H1 (cell line): ENCODE results near the gene TNNT1. TPM values are rescaled to one million over a fixed set of nuclear protein-coding genes. Genes with fewer than 3 reads are reported as not detected.

Experiments
- CREB1 ChIP-seq: IDR thresholded peaks from 2 replicates; pipeline ENCODE4 v1.6.1; 2012; ENCODE audit warnings: inconsistent platforms
- KDM4A ChIP-seq: IDR thresholded peaks from one replicate; pipeline ENCODE4 v1.7.1; 2012; ENCODE audit warnings: low read depth, mild to moderate bottlenecking, moderate library complexity, low read length, inconsistent platforms; ENCODE audit not compliant: severe bottlenecking
- polyA plus RNA-seq, 7 experiments: library from polyadenylated mRNA; depleted of rRNA in 3 of 7; stranded (reverse) in 5 of 7; unstranded in 2 of 7; fragments of >200 nt in 5 of 7; fragments of 200-250 nt in 2 of 7; gene quantifications; 1 replicate in 5 of 7; 2 replicates in 1 of 7; 4 replicates in 1 of 7; pipeline versions ENCODE4 v1.2.1 to v1.2.3, GENCODE V29; 2011 to 2013; ENCODE audit warnings: missing spikeins in 2 of 7, mixed read lengths in 2 of 7
- total RNA-seq: library from RNA; stranded (reverse); fragmentation: NEBNext Ultra II Directional; extraction: Animal tissue kit (Norgen Biotek cat#: 25700); gene quantifications from 2 replicates; pipeline ENCODE4 v1.2.1, GENCODE V29; 2021
- TF ChIP-seq, protein P1 (sequence below), 3 experiments: IDR thresholded peaks; 1 replicate in 2 of 3; 2 replicates in 1 of 3; pipeline versions ENCODE4 v1.5.1 to v1.6.1; 2011; ENCODE audit warnings: low read length in 3 of 3, mild to moderate bottlenecking in 3 of 3, inconsistent platforms in 2 of 3, low read depth in 1 of 3, moderate library complexity in 1 of 3; ENCODE audit not compliant: insufficient read depth in 1 of 3; ENCODE audit errors: control extremely low read depth in 1 of 3

The TNNT1 gene
- total and polyA plus RNA-seq, 2 of the 8 experiments (the other 6 are each of a cell fraction or from before 2014, with no cell fraction given): 69.6 to 107 TPM

DNA sequence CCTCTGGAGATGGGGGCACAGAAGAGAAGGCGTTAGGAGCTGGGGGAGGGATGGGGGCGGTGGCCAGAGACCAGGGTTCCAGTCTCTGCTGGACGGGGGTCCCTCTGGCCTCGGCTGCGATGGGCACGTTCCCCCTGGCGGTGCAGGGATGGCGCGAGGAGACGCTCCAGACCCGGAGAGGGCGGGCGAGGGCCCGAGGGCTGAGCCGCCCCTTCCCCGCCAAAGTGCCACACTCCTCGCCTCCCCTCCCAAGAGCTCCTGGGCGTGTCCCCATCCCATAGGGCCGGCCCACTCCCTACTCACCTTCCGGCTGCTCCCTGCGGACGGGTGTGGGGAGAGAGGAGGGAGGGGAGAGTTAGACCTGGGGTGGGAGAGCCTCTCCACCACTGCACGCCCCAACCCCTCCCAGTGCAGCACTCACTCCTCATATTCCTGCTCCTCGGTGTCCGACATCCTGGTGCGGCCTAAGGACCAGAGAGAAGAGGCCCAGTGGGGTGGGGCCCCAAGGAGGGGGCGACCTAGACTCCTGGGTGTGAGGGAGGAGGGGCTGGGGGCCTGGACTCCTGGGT is 2.2 kb downstream of the TNNT1 start (continued):
- TF ChIP-seq, protein P1, sequence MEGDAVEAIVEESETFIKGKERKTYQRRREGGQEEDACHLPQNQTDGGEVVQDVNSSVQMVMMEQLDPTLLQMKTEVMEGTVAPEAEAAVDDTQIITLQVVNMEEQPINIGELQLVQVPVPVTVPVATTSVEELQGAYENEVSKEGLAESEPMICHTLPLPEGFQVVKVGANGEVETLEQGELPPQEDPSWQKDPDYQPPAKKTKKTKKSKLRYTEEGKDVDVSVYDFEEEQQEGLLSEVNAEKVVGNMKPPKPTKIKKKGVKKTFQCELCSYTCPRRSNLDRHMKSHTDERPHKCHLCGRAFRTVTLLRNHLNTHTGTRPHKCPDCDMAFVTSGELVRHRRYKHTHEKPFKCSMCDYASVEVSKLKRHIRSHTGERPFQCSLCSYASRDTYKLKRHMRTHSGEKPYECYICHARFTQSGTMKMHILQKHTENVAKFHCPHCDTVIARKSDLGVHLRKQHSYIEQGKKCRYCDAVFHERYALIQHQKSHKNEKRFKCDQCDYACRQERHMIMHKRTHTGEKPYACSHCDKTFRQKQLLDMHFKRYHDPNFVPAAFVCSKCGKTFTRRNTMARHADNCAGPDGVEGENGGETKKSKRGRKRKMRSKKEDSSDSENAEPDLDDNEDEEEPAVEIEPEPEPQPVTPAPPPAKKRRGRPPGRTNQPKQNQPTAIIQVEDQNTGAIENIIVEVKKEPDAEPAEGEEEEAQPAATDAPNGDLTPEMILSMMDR (IDR thresholded peaks at IDR 0.05; ENCODE audit: control extremely low read depth in 1 of 3, insufficient read depth in 1 of 3, low read depth in 1 of 3, low read length in 3 of 3): peak in 2 of 3 experiments; percentile 10 to 14; a peak in 1 of 4 replicates
- TF ChIP-seq KDM4A (peak; percentile 92), CREB1 (0 out of 2 replicates have a peak, but pooled peaks have one; percentile 17)
